Skeletal muscle satellite cell (primary cell): ENCODE data around the gene ZGPAT.

ENCODE experiments used
- H3K27me3 ChIP-seq: 2 replicates; pipeline ENCODE4 v1.7.0; 2013; ENCODE audit warnings: low read length; ENCODE audit not compliant: control insufficient read depth, insufficient read depth
- H3K36me3 ChIP-seq: 2 replicates; pipeline ENCODE4 v1.7.0; 2013; ENCODE audit warnings: mild to moderate bottlenecking, control low read depth, low read length; ENCODE audit not compliant: insufficient read depth
- H3K4me1 ChIP-seq: 2 replicates; pipeline ENCODE4 v1.7.0; 2013; ENCODE audit warnings: low read length; ENCODE audit not compliant: control insufficient read depth, insufficient read depth
- H3K4me2 ChIP-seq: 2 replicates; pipeline ENCODE4 v1.7.0; 2013; ENCODE audit warnings: mild to moderate bottlenecking, low read length
- H3K4me3 ChIP-seq: 2 replicates; pipeline ENCODE4 v1.7.0; 2013; ENCODE audit warnings: low read length
- H3K9ac ChIP-seq: 2 replicates; pipeline ENCODE4 v1.7.0; 2013; ENCODE audit warnings: mild to moderate bottlenecking, low read depth, low read length, moderate library complexity
- H3K9me3 ChIP-seq: replicated peaks from 2 replicates; pipeline ENCODE4 v1.7.0; 2013; ENCODE audit warnings: mild to moderate bottlenecking, control low read depth, low read length

Gene ZGPAT

GRCh38 chr20:63701329-63702035 lies 6.4 kb upstream of the ZGPAT start:
- H3K36me3 ChIP-seq, result peaks cover 43% of the 10 kb centered on the region
- no peak overlapping the region for H3K9ac ChIP-seq
- no peak overlapping the region for H3K4me3 ChIP-seq
- H3K4me2 ChIP-seq, result no peak overlapping the region
- H3K9me3 ChIP-seq, result no peaks in the 10 kb centered on the region
- H3K27me3 ChIP-seq, result no peaks in the 10 kb centered on the region
- H3K4me1 ChIP-seq, result peaks cover 43% of the 10 kb centered on the region

- no peak overlapping the region for H3K4me3 ChIP-seq
- H3K36me3 ChIP-seq, result peaks cover 46% of the 10 kb centered on the region
- no peaks in the 10 kb centered on the region for H3K9me3 ChIP-seq
- peaks cover 42% of the 10 kb centered on the region for H3K4me1 ChIP-seq
- H3K27me3 ChIP-seq, result no peaks in the 10 kb centered on the region
- H3K4me2 ChIP-seq, result no peak overlapping the region
- H3K9ac ChIP-seq, result no peak overlapping the region
These were observed 5.7 kb upstream of the ZGPAT start for GRCh38 chr20:63702036-63702665.

- H3K27me3 ChIP-seq, result no peaks in the 10 kb centered on the region
- H3K4me2 ChIP-seq, result no peak overlapping the region
- no peaks in the 10 kb centered on the region for H3K9me3 ChIP-seq
- peaks cover 35% of the 10 kb centered on the region for H3K4me1 ChIP-seq
- no peak overlapping the region for H3K9ac ChIP-seq
- peaks cover 41% of the 10 kb centered on the region for H3K36me3 ChIP-seq
- H3K4me3 ChIP-seq, result no peak overlapping the region
These were observed 4.9 kb upstream of the ZGPAT start for GRCh38 chr20:63702751-63703470.

- H3K4me3 ChIP-seq, result no peak overlapping the region
- no peak overlapping the region for H3K9ac ChIP-seq
- H3K9me3 ChIP-seq, result no peaks in the 10 kb centered on the region
- peaks cover 30% of the 10 kb centered on the region for H3K4me1 ChIP-seq
- H3K27me3 ChIP-seq, result no peaks in the 10 kb centered on the region
- H3K36me3 ChIP-seq, result peaks cover 38% of the 10 kb centered on the region
- no peak overlapping the region for H3K4me2 ChIP-seq
These were observed 4.3 kb upstream of the ZGPAT start for GRCh38 chr20:63703471-63703975.

GRCh38 chr20:63703976-63704748 lies 3.7 kb upstream of the ZGPAT start:
- Histone ChIP-seq H3K9ac (no peak overlapping the region), H3K4me3 (no peak overlapping the region)

GRCh38 chr20:63704749-63705117 lies 3.1 kb upstream of the ZGPAT start:
- Histone ChIP-seq H3K27me3 (no peaks in the 10 kb centered on the region), H3K9ac (no peak overlapping the region), H3K4me3 (no peak overlapping the region), H3K4me2 (no peak overlapping the region), H3K9me3 (no peaks in the 10 kb centered on the region), H3K36me3 (peaks cover 46% of the 10 kb centered on the region), H3K4me1 (peaks cover 26% of the 10 kb centered on the region)

More at GRCh38 chr20:63703976-63704748, 3.7 kb upstream of the ZGPAT start:
- H3K36me3 ChIP-seq, result peaks cover 42% of the 10 kb centered on the region
- no peak overlapping the region for H3K4me2 ChIP-seq
- peaks cover 30% of the 10 kb centered on the region for H3K4me1 ChIP-seq
- H3K9me3 ChIP-seq, result no peaks in the 10 kb centered on the region
- H3K27me3 ChIP-seq, result no peaks in the 10 kb centered on the region

- Histone ChIP-seq H3K4me3 (no peak overlapping the region), H3K9ac (peak overlapping the region; percentile 98), H3K9me3 (no peaks in the 10 kb centered on the region), H3K27me3 (no peaks in the 10 kb centered on the region), H3K4me2 (peak overlapping the region; percentile 91), H3K4me1 (peaks cover 22% of the 10 kb centered on the region), H3K36me3 (peaks cover 44% of the 10 kb centered on the region)
These were observed 2.4 kb upstream of the ZGPAT start for GRCh38 chr20:63705232-63706026.

GRCh38 chr20:63706027-63706695 lies 1.7 kb upstream of the ZGPAT start:
- Histone ChIP-seq H3K27me3 (no peaks in the 10 kb centered on the region), H3K4me1 (peaks cover 22% of the 10 kb centered on the region), H3K4me2 (peak overlapping the region; percentile 91), H3K9me3 (no peaks in the 10 kb centered on the region), H3K9ac (peak overlapping the region; percentile 98), H3K4me3 (peak overlapping the region; percentile 97), H3K36me3 (peaks cover 51% of the 10 kb centered on the region)

GRCh38 chr20:63706852-63707557 lies 834 bp upstream of the ZGPAT start:
- peak overlapping the region; percentile 98 for H3K9ac ChIP-seq
- H3K4me3 ChIP-seq, result peak overlapping the region; percentile 97
- peaks cover 58% of the 10 kb centered on the region for H3K36me3 ChIP-seq
- H3K4me1 ChIP-seq, result peaks cover 22% of the 10 kb centered on the region
- no peaks in the 10 kb centered on the region for H3K9me3 ChIP-seq
- no peaks in the 10 kb centered on the region for H3K27me3 ChIP-seq
- peak overlapping the region; percentile 91 for H3K4me2 ChIP-seq
